ENCODE measurements around the gene NPAS3. TPM values are rescaled to one million over a fixed set of nuclear protein-coding genes. Genes with fewer than 3 reads are reported as not detected.

NPAS3 gene
- total and polyA plus RNA-seq, 8 donors, result 0.23 to 2.8 (median 1.4) TPM

DNA sequence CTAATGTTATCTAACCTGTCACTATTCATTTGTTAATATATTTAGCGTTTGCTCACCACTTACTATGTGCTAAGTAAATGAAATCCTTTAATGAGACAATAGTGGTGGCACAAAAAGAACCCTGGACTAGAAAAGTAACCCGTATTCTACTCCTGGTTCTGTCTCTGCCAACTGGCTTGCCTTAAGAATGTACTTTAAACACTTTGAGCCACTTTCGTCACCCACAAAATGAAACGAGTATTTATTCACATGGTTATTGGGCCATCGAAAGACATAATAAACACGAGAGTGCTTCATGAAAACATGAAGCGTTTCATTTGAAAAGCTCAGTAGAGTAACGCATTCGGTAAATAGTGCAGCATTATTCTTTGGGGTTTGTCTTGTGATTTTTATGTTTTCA, 757.5 kb downstream of the NPAS3 start:
- no peak overlapping the region for H3K27ac ChIP-seq
- no peaks in the 10 kb centered on the region for H3K9me3 ChIP-seq
- no peaks in the 10 kb centered on the region for H3K4me1 ChIP-seq
- FAIRE-seq (no peak), DNase-seq (no peak), ATAC-seq (no peak)
- intact Hi-C loops (cut with DNase I), result no loop called here
- WGBS, 2 donors, result 84 to 85% methylated on average over 9 of the region's 9 CpGs
- H3K27me3 ChIP-seq, result no peaks in the 10 kb centered on the region
- TF ChIP-seq, protein P1, sequence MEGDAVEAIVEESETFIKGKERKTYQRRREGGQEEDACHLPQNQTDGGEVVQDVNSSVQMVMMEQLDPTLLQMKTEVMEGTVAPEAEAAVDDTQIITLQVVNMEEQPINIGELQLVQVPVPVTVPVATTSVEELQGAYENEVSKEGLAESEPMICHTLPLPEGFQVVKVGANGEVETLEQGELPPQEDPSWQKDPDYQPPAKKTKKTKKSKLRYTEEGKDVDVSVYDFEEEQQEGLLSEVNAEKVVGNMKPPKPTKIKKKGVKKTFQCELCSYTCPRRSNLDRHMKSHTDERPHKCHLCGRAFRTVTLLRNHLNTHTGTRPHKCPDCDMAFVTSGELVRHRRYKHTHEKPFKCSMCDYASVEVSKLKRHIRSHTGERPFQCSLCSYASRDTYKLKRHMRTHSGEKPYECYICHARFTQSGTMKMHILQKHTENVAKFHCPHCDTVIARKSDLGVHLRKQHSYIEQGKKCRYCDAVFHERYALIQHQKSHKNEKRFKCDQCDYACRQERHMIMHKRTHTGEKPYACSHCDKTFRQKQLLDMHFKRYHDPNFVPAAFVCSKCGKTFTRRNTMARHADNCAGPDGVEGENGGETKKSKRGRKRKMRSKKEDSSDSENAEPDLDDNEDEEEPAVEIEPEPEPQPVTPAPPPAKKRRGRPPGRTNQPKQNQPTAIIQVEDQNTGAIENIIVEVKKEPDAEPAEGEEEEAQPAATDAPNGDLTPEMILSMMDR (IDR thresholded peaks at IDR 0.05), result no peak
- no peak overlapping the region for H3K4me3 ChIP-seq
- H3K36me3 ChIP-seq, result no peaks in the 10 kb centered on the region

DNA sequence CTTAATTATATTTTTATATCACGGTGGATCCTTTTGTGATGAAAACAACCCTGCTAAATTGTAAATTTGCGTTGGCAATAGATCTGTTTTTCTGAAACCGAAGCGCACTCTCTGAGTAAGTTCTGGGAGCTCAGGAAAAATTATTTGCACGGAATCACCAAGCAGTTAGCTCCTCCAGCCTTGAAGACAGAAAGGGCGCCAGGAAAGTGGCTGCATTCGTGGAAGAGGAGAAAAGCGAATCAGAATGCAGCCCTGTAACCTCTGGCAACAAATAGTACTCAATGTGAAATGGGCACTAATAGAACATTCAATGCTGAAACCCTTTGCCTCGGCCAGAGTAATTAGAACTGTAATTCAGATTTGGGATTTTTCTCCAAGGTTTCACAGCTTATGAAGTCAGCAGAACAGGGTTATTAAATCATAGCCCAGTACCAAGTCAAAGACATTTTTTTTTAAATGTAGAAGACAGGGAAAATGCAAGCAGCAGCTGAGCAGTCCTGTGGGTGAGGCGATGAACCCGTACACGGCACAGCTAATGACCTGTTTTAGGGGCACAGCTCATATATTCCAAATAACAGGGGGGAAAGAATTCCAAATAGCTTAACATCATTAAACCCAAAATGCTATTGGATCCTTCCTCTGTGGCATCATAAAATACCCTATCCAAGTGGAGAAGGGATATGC, 760.8 kb downstream of the NPAS3 start:
- H3K4me3 ChIP-seq, result no peak overlapping the region
- TF ChIP-seq, protein P1 (IDR thresholded peaks at IDR 0.05), result no peak
- H3K27me3 ChIP-seq, result no peaks in the 10 kb centered on the region
- no peaks in the 10 kb centered on the region for H3K9me3 ChIP-seq
- H3K4me1 ChIP-seq, result no peaks in the 10 kb centered on the region
- no peak for ATAC-seq
- 81 to 83% methylated on average over 12 of the region's 12 CpGs for WGBS, 2 donors
- intact Hi-C loops (cut with DNase I), result no loop called here
- no peaks in the 10 kb centered on the region for H3K36me3 ChIP-seq
- no peak for DNase-seq
- H3K27ac ChIP-seq, result no peak overlapping the region
- no peak for FAIRE-seq

DNA sequence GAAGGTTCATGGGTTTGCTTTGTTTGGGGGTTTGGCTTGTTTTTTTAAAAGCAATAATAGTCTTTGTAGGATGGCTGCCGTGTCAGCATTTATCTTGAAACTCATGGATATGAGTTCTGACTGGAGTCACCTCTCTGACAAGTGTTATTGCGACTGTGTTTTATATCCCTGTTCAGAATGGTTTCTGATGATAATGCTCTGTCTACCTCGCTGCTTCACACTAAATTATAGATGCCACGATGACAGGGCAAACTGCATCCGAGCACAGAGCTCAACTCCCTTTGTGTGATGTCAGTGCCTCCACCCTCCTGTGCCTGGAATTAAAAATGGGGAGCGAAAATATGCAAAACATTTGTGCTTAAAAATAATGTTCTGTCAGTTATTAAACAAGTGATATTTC, 761.4 kb downstream of the NPAS3 start:
- ATAC-seq (no peak), FAIRE-seq (no peak), DNase-seq (no peak)
- H3K9me3 ChIP-seq, result no peaks in the 10 kb centered on the region
- TF ChIP-seq, protein P1 (IDR thresholded peaks at IDR 0.05), result no peak
- no peak overlapping the region for H3K27ac ChIP-seq
- no peaks in the 10 kb centered on the region for H3K36me3 ChIP-seq
- intact Hi-C loops (cut with DNase I), result no loop called here
- no peaks in the 10 kb centered on the region for H3K4me1 ChIP-seq
- no peaks in the 10 kb centered on the region for H3K27me3 ChIP-seq
- H3K4me3 ChIP-seq, result no peak overlapping the region
- 70 to 72% methylated on average over 6 of the region's 6 CpGs for WGBS, 2 donors

DNA sequence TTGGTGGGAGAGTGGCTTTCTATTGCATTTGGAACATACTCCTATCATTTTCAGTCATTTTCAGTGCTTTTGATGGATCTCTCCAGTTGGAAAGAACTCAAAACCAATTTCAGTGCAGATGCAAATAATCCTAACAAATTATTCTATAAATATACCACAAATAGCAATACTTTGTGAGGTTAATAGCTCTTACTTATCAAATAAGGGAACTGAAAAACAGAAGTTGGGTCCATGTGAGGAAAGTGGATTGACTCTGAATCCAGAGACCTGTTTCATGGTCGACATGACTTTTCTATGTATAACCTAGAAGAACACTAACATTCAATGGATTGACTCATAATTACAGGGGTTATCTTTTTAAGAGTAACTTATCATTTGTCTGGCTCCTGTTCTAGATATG, 763.6 kb downstream of the NPAS3 start:
- Histone ChIP-seq H3K27ac (no peak overlapping the region), H3K9me3 (no peaks in the 10 kb centered on the region), H3K36me3 (no peaks in the 10 kb centered on the region), H3K27me3 (no peaks in the 10 kb centered on the region), H3K4me1 (no peaks in the 10 kb centered on the region), H3K4me3 (no peak overlapping the region)
- ATAC-seq (no peak), FAIRE-seq (no peak), DNase-seq (no peak)
- 69 to 77% methylated on average over 1 of the region's 1 CpG for WGBS, 2 donors
- intact Hi-C loops (cut with DNase I), result no loop called here
- TF ChIP-seq, protein P1 (IDR thresholded peaks at IDR 0.05), result no peak

DNA sequence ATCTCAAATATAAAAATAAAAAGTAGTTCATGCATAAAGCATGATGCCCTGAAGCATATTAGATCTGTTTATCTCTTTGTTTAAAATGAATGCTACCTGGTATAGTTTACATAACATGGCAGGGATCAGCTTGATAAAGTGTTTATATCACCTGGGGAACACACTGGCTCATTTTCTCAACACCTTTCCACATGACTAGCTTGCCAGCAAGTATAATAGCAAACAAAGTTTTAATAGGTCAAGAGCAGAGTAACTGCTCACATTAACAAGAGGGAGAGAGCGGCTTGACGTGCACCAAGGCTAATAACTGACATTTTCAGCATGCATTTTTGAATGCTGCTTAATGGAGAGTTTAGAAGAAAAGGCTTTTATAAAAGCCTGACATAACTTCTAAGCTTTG, 765.8 kb downstream of the NPAS3 start:
- Histone ChIP-seq H3K4me1 (no peaks in the 10 kb centered on the region), H3K9me3 (no peaks in the 10 kb centered on the region), H3K4me3 (no peak overlapping the region), H3K27ac (no peak overlapping the region), H3K36me3 (no peaks in the 10 kb centered on the region), H3K27me3 (no peaks in the 10 kb centered on the region)
- no peak for DNase-seq
- 7 to 20% methylated on average over 2 of the region's 2 CpGs for WGBS, 2 donors
- intact Hi-C loops (cut with DNase I), result no loop called here
- TF ChIP-seq, protein P1 (IDR thresholded peaks at IDR 0.05), result no peak
- no peak for FAIRE-seq
- peak in 3 of 4 donors; percentile 42 to 64 (median 60) for ATAC-seq

Measured in pancreas (tissue), 10 donors.